Calu3 (cell line): Measurements from ENCODE around the gene RALGPS2. TPM values are rescaled to one million over a fixed set of nuclear protein-coding genes. Genes with fewer than 3 reads are reported as not detected.

ENCODE experiments used
- BruUV-seq: library from RNA; stranded (reverse); fragments of 400-500 nt; replicated peaks from 2 replicates; lab custom pipeline; 2021; lab: Mats Ljungman, UMichigan
- CTCF ChIA-PET: fragments of 300-600 bp; sonication (Branson Sonifier 250); formaldehyde crosslinking; loops from one replicate; lab custom pipeline; 2022; ENCODE audit warnings: antibody characterized with exemption; lab: Charles Lee
- DNase-seq: peaks from one replicate; pipeline ENCODE4 v3.0.0; 2022
- H3K27ac Mint-ChIP-seq: one replicate; pipeline ENCODE4 v1.8.0; 2022; ENCODE audit warnings: mixed read lengths; ENCODE audit not compliant: unreplicated experiment
- H3K27me3 Mint-ChIP-seq: one replicate; pipeline ENCODE4 v1.8.0; 2022; ENCODE audit warnings: mixed read lengths; ENCODE audit not compliant: unreplicated experiment
- H3K36me3 Mint-ChIP-seq: one replicate; pipeline ENCODE4 v1.8.0; 2022; ENCODE audit warnings: mild to moderate bottlenecking, moderate library complexity, mixed read lengths; ENCODE audit not compliant: insufficient read depth, unreplicated experiment
- H3K4me1 Mint-ChIP-seq: one replicate; pipeline ENCODE4 v1.8.0; 2022; ENCODE audit warnings: mild to moderate bottlenecking, low read depth, mixed read lengths; ENCODE audit not compliant: unreplicated experiment
- H3K4me3 Mint-ChIP-seq: one replicate; pipeline ENCODE4 v1.8.0; 2022; ENCODE audit warnings: mild to moderate bottlenecking, low read depth, moderate library complexity, mixed read lengths; ENCODE audit not compliant: unreplicated experiment
- H3K9me3 Mint-ChIP-seq: one replicate; pipeline ENCODE4 v1.8.0; 2022; ENCODE audit warnings: low read depth, mixed read lengths; ENCODE audit not compliant: unreplicated experiment
- CTCF ChIP-seq: fragments of 200-600 bp; IDR thresholded peaks from one replicate; pipeline ENCODE4 v1.8.0; 2022; ENCODE audit warnings: antibody characterized with exemption; ENCODE audit not compliant: unreplicated experiment
- intact Hi-C: fragments of 100-400 bp; cut with micrococcal nuclease; formaldehyde crosslinking; loops from one replicate; pipeline ENCODE4 v1.10.0; 2022; ENCODE audit not compliant: unreplicated experiment
- total RNA-seq: library from RNA; stranded (reverse); gene quantifications from 2 replicates; pipeline ENCODE4 v1.2.3, GENCODE V29; 2022

RALGPS2 gene
- total RNA-seq, 1 experiment from 2014 or later = 47.6 TPM

- Mint-ChIP-seq H3K36me3 (no peaks in the 10 kb centered on the region), H3K9me3 (no peaks in the 10 kb centered on the region), H3K4me3 (no peak overlapping the region), H3K27ac (no peak overlapping the region), H3K27me3 (no peaks in the 10 kb centered on the region), H3K4me1 (peaks cover 6% of the 10 kb centered on the region)
- TF ChIP-seq CTCF = no peak
- BruUV-seq = no TSS peak
- intact Hi-C loops = no loop called here
- CTCF ChIA-PET = no interaction called here
- no peak for DNase-seq
Measured at GRCh38 chr1:178933709-178934490, 208.9 kb downstream of the RALGPS2 start.

- no peaks in the 10 kb centered on the region for H3K9me3 Mint-ChIP-seq
- H3K27ac Mint-ChIP-seq = no peak overlapping the region
- no peaks in the 10 kb centered on the region for H3K36me3 Mint-ChIP-seq
- H3K27me3 Mint-ChIP-seq = peaks cover 6% of the 10 kb centered on the region
- no peak for TF ChIP-seq CTCF
- intact Hi-C loops = no loop called here
- no TSS peak for BruUV-seq
- DNase-seq = no peak
- H3K4me3 Mint-ChIP-seq = no peak overlapping the region
- H3K4me1 Mint-ChIP-seq = no peaks in the 10 kb centered on the region
- CTCF ChIA-PET = no interaction called here
Measured at GRCh38 chr1:178934546-178934945, 209.5 kb downstream of the RALGPS2 start.

- CTCF ChIA-PET = interaction anchor here (0.6 kb wide), 1 partner anchor 17 kb away, joined by 5 read pairs; no protein-coding TSS in a partner anchor
- H3K4me1 Mint-ChIP-seq = no peaks in the 10 kb centered on the region
- H3K27me3 Mint-ChIP-seq = peaks cover 9% of the 10 kb centered on the region
- H3K9me3 Mint-ChIP-seq = no peaks in the 10 kb centered on the region
- no peak for TF ChIP-seq CTCF
- H3K36me3 Mint-ChIP-seq = no peaks in the 10 kb centered on the region
- BruUV-seq = no TSS peak
- DNase-seq = no peak
- intact Hi-C loops = no loop called here
- no peak overlapping the region for H3K27ac Mint-ChIP-seq
- no peak overlapping the region for H3K4me3 Mint-ChIP-seq
Measured at GRCh38 chr1:178935610-178936009, 210.6 kb downstream of the RALGPS2 start.

- Mint-ChIP-seq H3K36me3 (no peaks in the 10 kb centered on the region), H3K4me1 (no peaks in the 10 kb centered on the region), H3K4me3 (no peak overlapping the region), H3K27me3 (peaks cover 9% of the 10 kb centered on the region), H3K9me3 (no peaks in the 10 kb centered on the region), H3K27ac (no peak overlapping the region)
- no peak for TF ChIP-seq CTCF
- intact Hi-C loops = no loop called here
- DNase-seq = no peak
- BruUV-seq = no TSS peak
- CTCF ChIA-PET = no interaction called here
Measured at GRCh38 chr1:178937695-178938094, 212.7 kb downstream of the RALGPS2 start.
